GM08714 (cell line): ENCODE measurements around the gene OPTC.
"Not testable (repeated sequence)": the region's sequence is repeated elsewhere in the genome, so short reads cannot be mapped to it uniquely, and the experiment has no call there.

ENCODE experiments used
- H3K4me3 ChIP-seq: fragments of 200-500 bp; sonication (Bioruptor generic); 2 replicates; pipeline ENCODE4 v1.5.1; 2014; ENCODE audit warnings: mild to moderate bottlenecking, low read length, inconsistent platforms
- ZNF274 ChIP-seq: IDR thresholded peaks from 2 replicates; pipeline ENCODE4 v1.6.1; 2012; ENCODE audit warnings: mild to moderate bottlenecking, low read depth, low read length

The OPTC gene

GRCh38 chr1:203461717-203462116 is 32.2 kb upstream of the OPTC start:
- H3K4me3 ChIP-seq, result no peak overlapping the region
- TF ChIP-seq ZNF274, result no peak

DNA sequence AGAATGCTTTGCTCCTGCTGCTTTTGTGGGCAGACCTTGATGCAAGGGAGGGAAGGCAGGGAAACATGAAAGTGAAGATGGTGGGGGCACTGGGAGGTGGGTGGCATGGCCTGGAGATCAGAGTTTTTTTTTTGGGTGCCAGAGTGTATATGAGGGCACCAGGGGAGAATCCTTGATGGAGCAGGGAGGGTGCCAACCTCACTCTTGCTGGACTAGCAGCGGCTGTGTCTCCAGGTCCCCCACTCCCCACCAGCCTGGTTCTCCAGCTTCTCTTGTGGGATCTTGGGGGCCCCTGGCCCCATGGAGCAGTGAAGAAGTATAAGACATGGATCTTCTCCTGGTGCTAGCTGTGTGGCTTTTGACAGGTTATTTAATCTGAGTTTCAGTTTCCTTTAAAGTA is 31.8 kb upstream of the OPTC start:
- H3K4me3 ChIP-seq, result no peak overlapping the region
- no peak for TF ChIP-seq ZNF274

GRCh38 chr1:203462878-203463277 is 31.1 kb upstream of the OPTC start:
- no peak overlapping the region for H3K4me3 ChIP-seq
- no peak for TF ChIP-seq ZNF274

- TF ChIP-seq ZNF274, result no peak
Observed at GRCh38 chr1:203463469-203464062, 30.4 kb upstream of the OPTC start.

GRCh38 chr1:203464226-203464625 is 29.7 kb upstream of the OPTC start:
- no peak overlapping the region for H3K4me3 ChIP-seq
- TF ChIP-seq ZNF274, result no peak

More at GRCh38 chr1:203463469-203464062, 30.4 kb upstream of the OPTC start:
- no peak overlapping the region for H3K4me3 ChIP-seq

GRCh38 chr1:203464743-203465142 is 29.2 kb upstream of the OPTC start:
- H3K4me3 ChIP-seq, result no peak overlapping the region
- no peak for TF ChIP-seq ZNF274

DNA sequence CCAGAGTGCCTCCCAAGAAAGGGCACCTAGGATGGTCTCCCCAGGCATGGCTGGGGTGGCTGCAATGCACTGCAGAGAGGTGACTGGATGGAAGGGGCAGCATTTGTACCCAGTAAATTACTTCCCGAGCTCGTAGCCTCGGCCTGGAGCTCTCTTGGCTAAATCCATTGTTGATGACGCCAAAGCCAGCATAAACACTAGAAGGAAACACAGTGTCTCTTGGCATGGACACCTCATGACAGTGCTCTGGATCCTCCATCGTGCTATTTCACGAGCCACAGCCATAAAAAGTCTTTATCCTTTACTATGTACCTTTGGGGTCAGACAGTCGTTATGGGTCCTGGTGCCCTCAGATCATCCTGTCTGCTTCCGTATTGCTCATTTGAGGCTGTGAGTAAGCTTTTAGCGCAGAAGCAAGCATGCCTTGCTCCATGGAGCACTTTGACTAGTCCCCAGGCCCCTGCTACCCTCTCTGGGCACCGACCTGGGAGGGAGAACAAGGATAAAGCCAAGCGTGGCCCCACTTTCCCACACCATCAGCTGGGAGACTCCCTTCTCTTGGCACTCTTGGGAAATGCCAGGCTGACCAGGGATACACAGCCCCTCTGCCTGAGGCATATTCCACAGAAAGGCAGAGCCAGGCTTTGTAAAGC is 28.7 kb upstream of the OPTC start:
- TF ChIP-seq ZNF274, result no peak
- H3K4me3 ChIP-seq, result no peak overlapping the region

DNA sequence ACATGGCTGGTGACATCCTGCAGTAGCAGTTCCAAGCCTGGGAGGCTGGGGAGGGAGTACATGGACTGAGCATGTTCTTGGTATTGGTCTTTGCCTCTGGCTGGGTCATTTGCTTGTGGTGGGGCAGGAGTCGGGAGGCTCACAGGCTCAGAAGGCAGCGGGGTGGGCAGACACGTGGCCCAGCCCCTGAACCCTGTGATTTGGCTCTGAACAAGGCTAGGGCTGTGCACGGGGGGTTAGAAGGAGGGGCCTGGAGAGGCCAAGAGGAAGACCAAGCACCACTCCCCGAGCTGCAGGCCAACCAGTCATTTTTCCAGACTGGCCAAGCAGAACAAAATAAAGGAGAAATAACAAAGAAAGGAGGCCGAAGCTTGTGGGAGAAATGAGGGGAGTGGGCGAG is 28.0 kb upstream of the OPTC start:
- TF ChIP-seq ZNF274, result no peak
- H3K4me3 ChIP-seq, result no peak overlapping the region

GRCh38 chr1:203466906-203467549 is 26.9 kb upstream of the OPTC start:
- not testable (repeated sequence) for H3K4me3 ChIP-seq

DNA sequence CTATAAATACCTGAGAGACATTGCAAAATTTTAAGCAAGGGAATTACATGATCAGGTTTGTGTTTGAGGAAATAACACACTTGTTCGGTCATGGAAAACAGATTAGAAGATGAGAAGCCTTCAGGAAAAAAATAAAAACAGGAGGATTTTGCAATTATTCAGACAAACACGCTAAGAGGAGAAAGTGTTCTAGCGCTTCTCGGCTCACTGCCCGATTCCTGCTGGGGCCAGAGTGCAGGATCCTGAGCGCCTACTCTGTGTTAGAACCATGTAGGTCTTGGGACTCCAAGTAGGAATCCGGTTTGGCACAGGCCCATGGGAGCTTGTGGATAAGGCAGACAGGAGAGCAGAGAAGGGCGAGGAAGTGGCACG is 26.4 kb upstream of the OPTC start:
- no peak for TF ChIP-seq ZNF274

GRCh38 chr1:203468326-203468725 is 25.6 kb upstream of the OPTC start:
- H3K4me3 ChIP-seq, result no peak overlapping the region
- no peak for TF ChIP-seq ZNF274

More for the DNA sequence above, 26.4 kb upstream of the OPTC start:
- no peak overlapping the region for H3K4me3 ChIP-seq

GRCh38 chr1:203470240-203470639 is 23.7 kb upstream of the OPTC start:
- H3K4me3 ChIP-seq, result no peak overlapping the region
- TF ChIP-seq ZNF274, result no peak

DNA sequence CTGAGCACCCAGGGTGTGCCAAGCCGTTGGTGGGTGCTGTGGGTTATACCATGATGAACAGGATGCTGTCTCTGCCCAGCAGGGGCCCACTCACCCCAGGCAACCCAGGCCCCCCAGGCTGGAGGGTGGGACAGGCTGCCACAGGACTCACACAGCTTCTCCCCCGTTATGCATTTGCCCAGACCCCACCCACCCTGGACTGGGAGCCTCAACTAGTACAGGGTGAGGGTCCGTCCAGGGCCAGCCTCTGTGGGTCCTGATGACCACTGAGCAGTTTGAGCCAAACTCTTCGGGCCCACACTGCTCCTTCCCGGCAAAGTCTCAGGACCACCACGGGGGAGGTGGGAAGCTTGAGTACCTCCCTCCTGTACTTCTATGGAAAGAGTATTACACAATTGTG is 22.1 kb upstream of the OPTC start:
- TF ChIP-seq ZNF274, result no peak
- no peak overlapping the region for H3K4me3 ChIP-seq

DNA sequence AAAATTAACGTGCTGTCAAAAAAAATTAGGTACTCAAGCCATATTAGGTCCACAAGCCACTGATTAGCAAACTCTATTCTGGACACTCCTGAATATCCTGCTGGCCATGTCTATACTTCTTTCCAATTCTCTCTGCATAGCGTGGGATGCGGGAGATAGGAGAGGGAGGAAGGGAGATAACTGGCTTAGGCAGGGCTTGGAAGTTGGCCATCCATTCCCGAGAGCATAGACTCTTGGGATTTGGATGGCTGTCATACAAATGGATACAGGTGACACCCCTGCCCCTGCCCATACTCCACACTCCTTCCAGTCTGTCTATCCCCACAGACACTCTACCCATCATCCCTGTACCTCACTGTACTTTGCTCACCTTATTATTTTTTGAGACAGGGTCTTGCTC is 20.7 kb upstream of the OPTC start:
- TF ChIP-seq ZNF274, result no peak

GRCh38 chr1:203473781-203474305 is 20.1 kb upstream of the OPTC start:
- no peak for TF ChIP-seq ZNF274
- no peak overlapping the region for H3K4me3 ChIP-seq

More for the DNA sequence above, 20.7 kb upstream of the OPTC start:
- H3K4me3 ChIP-seq, result no peak overlapping the region
